K562 (cell line): ENCODE data around the gene ACSF2. TPM values are rescaled to one million over a fixed set of nuclear protein-coding genes. Genes with fewer than 3 reads are reported as not detected.

Source experiments
- DMBX1 ChIP-seq: fragments of 250-450 bp; sonication (Bioruptor Pico); IDR thresholded peaks from 2 replicates; pipeline ENCODE4 v1.8.0; 2022; ENCODE audit warnings: inconsistent platforms, mild to moderate bottlenecking, moderate library complexity, borderline replicate concordance
- EP300 ChIP-seq: IDR thresholded peaks from 2 replicates; pipeline ENCODE4 v1.6.1; 2012; ENCODE audit warnings: low read length, improper control_type of control experiment
- NONO ChIP-seq, 2 experiments: fragments of 200-400 bp in 1 of 2; fragments of 450-650 bp in 1 of 2; formaldehyde crosslinking in 1 of 2; IDR thresholded peaks; 2 replicates each; pipeline ENCODE4 v1.6.1; 2017; ENCODE audit warnings: low read depth in 2 of 2, mild to moderate bottlenecking in 2 of 2, moderate library complexity in 2 of 2, low read length in 1 of 2
- PTTG1 ChIP-seq: fragments of 450-650 bp; IDR thresholded peaks from 2 replicates; pipeline ENCODE4 v1.6.1; 2016; ENCODE audit warnings: low read depth, mild to moderate bottlenecking, missing genetic modification characterization, missing compliant biosample characterization
- SFPQ ChIP-seq: fragments of 200-400 bp; formaldehyde crosslinking; IDR thresholded peaks from 2 replicates; pipeline ENCODE4 v1.6.1; 2017; ENCODE audit warnings: mild to moderate bottlenecking, low read depth, low read length, moderate library complexity
- SIRT6 ChIP-seq: IDR thresholded peaks from one replicate; pipeline ENCODE4 v1.6.1; 2012; ENCODE audit warnings: low read depth, mild to moderate bottlenecking, control low read depth, inconsistent platforms, low read length, moderate library complexity
- SMC3 ChIP-seq: conservative IDR thresholded peaks from 2 replicates; pipeline ENCODE4 v1.6.1; 2011; ENCODE audit warnings: low read depth, low read length, improper control_type of control experiment; ENCODE audit not compliant: insufficient read depth
- SOX6 ChIP-seq: fragments of 450-650 bp; IDR thresholded peaks from 2 replicates; pipeline ENCODE4 v1.6.1; 2014; ENCODE audit warnings: mild to moderate bottlenecking
- ZBTB34 ChIP-seq: fragments of 250-450 bp; sonication (Bioruptor Pico); IDR thresholded peaks from 2 replicates; pipeline ENCODE4 v1.8.0; 2021; ENCODE audit warnings: mild to moderate bottlenecking, moderate library complexity
- ZBTB40 ChIP-seq, 2 experiments: fragments of 450-650 bp in 1 of 2; sonication (generic) in 1 of 2; formaldehyde crosslinking in 1 of 2; IDR thresholded peaks; 2 replicates each; pipeline versions ENCODE4 v1.7.1 to v1.9.0; 2016 to 2022; ENCODE audit warnings: inconsistent platforms in 1 of 2, mild to moderate bottlenecking in 1 of 2, missing genetic modification reagents in 1 of 2
- ZNF143 ChIP-seq: sonication (generic); formaldehyde crosslinking; IDR thresholded peaks from 2 replicates; pipeline ENCODE4 v1.9.0; 2022; ENCODE audit warnings: mild to moderate bottlenecking, missing genetic modification reagents
- ZNF785 ChIP-seq: fragments of 250-450 bp; sonication (Bioruptor Pico); IDR thresholded peaks from 2 replicates; pipeline ENCODE4 v1.4.0; 2020; ENCODE audit warnings: mild to moderate bottlenecking
- polyA plus RNA-seq, 8 experiments: library from polyadenylated mRNA; depleted of rRNA in 4 of 8; stranded (reverse) in 5 of 8; unstranded in 3 of 8; fragments of >200 nt; fragmentation: Nextera tagmentation in 2 of 8; fragmentation: Illumina TruSeq in 1 of 8; extraction: Ambion mirVana in 2 of 8; extraction: Trizol in 1 of 8; gene quantifications; 2 replicates each; pipeline versions ENCODE4 v1.2.1 to v1.2.3, GENCODE V29; 2011 to 2014; ENCODE audit warnings: inconsistent platforms in 1 of 8, missing spikeins in 1 of 8
- total RNA-seq, 7 experiments: library from RNA; depleted of rRNA in 6 of 7; stranded (reverse); fragments of >200 nt in 6 of 7; fragmentation: Illumina TruSeq in 2 of 7; extraction: Trizol in 2 of 7; gene quantifications; 2 replicates each; pipeline versions ENCODE4 v1.2.1 to v1.2.3, GENCODE V29; 2011 to 2021; ENCODE audit warnings: low replicate concordance in 1 of 7

Gene ACSF2
- total and polyA plus RNA-seq, 9 of the 15 experiments (the other 6 are each of a cell fraction or from before 2014, with no cell fraction given), result 0.89 to 6.1 (median 3.5) TPM

- TF ChIP-seq ZBTB40 (IDR thresholded peaks at IDR 0.05) (peak; percentile 50), ZBTB40 (CRISPR knock-in tag; IDR thresholded peaks at IDR 0.05) (no peak), SOX6 (peak; percentile 76), SMC3 (peak; percentile 47), SFPQ (no peak), SIRT6 (no peak), EP300 (peak; percentile 13; the same call in 1 of the 2 replicates), DMBX1 (peak; percentile 64; the same call in 1 of the 2 replicates), ZNF143 (no peak; the same call in 1 of the 2 replicates), NONO (IDR thresholded peaks at IDR 0.05; ENCODE audit: low read depth in 2 of 2, low read length in 1 of 2) (peak; percentile 93 to 94), ZBTB34 (CRISPR knock-in tag) (no peak), PTTG1 (tag) (no peak), ZNF785 (CRISPR knock-in tag) (no peak)
Observed at GRCh38 chr17:50478391-50479381, 52.7 kb downstream of the ACSF2 start, which contains the start of gene RSAD1 (continued).
